ENCODE measurements around the gene MORC4.
"Not testable (repeated sequence)": the region's sequence is repeated elsewhere in the genome, so short reads cannot be mapped to it uniquely, and the experiment has no call there.

The MORC4 gene

DNA sequence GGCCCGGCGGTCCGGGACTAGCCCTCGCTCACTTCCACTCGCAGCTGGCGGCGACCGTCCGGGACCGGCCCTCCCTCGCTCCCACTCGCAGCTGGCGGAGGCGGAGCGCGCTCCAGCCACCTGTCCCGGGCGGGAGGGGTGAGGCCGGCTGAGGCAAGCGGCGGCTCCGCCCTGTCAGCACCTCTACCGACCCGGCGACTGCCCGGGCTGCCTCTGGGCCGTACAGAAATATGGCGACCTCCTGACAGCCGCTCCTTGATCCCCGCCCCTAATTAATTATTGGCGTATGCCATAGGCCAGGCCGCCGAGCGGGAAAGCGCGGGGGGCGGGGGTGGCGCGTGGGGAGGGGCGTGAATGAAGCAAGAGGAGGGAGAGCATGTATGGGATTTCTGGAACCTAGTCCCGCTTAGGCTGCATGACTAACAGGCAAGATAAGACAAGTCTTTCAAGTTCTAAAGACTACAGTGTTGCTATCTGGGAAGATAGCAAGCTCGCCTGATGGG, at the start of gene MORC4:
Gene MORC4 (minus strand): TSS at position 200 of the 503 bp plus-strand sequence. CDS start 243 bp downstream, outside the sequence.
- peak; percentile 73 for DNase-seq

DNA sequence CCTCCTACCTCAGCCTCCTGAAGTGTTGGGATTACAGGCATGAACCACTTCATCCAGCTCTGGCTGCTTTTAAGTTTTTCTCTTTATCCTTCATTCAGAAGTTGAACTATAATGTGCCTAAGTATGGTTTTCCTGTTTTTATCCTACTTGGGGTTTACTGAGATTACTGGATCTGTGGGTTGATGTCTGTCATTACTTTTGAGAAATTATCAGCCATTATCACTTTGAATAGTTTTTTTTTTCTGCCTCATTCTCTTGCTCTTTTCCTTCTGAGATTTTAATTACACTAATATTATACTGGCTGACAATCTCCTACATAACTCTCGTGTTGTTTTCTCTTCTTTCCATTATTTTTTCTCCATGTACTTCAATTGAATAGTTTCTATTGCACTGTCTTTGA, 47.6 kb upstream of the MORC4 start:
- DNase-seq = no peak

DNA sequence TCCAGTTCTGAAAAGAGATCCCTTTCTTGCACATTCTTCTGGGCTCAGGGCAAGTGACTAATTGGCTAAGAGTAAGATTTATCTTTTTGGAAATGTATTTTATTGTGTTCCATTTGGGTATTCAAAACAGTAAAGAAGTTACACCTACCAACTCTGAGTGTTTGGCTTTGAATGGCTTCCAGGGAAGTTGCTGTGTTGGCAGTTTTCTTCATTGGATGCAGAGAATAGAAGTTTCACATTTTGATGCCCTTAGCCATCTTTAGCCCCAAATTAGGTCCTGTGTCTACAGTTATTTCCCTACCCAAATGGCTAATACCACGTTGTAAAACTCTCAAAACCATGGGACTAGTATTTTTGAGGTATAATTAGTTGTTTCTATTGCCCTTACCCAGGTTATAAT, 29.7 kb upstream of the MORC4 start:
- no peak for DNase-seq

DNA sequence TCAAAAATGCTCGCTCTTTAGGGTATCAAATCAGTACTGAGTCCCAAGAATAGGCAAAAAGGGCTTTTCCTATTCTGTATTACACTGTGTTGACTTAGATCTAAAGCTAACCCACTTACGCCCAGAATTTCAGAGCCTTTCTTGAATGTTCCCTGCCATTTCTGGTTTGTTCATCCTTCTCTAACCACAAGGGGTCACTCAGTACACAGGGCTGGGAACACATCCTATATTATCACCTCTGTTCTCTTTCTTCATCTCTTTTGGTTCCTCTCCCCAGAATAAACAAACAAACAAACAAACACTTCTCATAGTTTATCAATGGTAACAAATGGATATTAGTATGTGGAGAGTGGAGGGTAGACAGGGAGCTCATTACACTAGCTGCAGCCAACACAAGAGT, 25.5 kb upstream of the MORC4 start:
- DNase-seq = peak; percentile 25

DNA sequence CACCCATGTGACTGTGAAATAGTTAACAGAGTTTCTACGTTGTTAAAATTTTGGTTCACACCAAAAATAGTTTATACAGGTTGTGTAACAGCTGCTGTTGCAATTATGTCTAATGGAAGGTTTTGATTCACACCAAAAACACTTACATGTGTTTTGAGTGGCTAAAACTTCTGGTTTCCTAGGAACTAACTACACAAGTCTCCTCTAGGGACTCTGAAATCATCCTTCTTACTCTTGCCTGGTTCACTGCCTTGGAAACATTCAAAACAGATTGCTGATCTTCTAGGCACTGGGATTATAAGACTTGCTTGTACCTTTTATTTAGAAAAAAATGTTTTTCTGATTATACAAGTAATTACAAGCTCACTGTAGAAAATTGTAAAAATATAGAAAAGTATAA, 14.9 kb upstream of the MORC4 start:
- no peak for DNase-seq

DNA sequence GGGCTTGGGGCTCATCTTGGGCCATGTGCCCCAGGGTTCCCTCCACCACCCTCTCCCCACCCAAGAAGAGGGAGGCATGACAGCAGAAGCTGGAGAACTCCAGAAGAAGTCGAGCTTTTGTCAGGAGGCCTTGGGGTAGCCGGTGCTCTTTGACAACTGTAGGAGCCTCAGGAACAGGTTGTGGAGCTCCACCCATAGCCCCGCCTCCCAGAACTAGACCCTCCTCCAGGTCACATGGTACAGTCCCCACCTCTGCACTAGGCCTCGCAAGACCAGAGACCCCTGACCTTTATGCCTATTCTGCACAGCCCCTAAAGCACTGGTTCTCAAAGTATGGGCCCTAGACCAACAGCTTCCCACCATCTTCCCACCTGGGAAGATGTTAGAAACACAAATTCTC, 8.0 kb upstream of the MORC4 start:
- DNase-seq = no peak

DNA sequence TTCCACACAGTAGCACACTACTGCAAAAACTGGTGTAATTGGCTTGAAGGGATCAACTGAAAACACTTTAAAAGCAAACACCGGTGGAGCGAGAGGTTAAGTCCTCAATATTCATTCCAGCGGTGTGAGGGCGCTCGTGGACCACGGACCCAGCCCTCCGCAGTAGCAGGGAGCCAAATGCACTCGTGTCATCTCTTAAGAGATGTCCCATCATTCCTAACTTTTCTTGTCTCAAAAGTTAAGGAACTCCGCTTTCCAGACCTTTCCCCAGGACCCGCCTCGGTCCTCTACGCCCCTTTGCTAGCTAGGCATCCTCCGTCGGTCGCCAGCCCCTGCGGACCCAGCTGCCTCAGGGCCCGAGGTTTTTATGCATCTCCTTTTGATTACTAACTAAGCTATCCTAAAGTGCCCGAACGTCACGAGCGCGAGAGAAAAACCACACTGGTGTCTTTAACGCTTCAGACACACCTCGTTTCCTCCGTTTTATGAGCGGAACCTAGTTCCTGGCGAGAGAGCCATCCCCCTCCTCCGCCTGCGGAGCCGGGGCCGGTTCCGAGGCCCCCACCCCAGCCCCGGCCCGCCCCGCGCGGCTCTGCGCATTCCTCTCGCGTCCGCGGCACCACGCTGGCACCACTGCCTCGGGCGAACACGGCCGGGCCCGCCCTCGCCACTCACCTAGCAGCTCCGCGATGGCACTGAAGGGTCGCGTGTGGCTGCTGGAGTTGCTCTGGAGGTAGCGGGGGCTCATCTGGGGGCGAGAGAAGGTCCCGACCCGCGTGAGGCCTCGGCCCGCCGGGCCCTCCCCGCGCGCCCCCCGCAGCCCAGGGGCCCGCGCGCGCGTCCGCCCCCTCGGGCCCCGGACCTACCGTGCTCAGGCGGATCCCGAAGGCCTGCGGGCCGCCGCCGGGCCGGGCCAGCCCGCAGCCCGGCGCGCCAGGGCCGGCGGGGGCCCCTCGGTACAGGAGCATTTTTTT, 723 bp downstream of the MORC4 start:
- DNase-seq = peak; percentile 45

DNA sequence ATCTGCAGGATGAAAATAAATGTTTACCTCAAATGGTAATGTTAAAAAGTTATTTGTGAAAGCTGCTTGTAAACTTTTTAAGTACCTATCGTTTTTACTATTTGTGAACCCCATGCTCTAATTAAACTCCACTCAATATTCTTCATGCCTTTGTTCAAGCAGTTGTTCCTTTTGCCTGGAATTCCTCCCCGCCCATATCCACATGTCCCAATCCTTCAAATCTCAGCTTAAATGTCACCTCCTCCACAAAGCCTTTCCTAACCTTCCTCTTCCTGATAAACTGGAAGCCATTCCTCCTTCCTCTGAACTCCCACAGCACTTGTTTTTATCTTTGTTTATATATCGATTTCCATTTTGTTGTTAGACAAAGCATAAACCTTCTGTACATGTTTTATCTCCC, 2.4 kb downstream of the MORC4 start:
- no peak for DNase-seq

DNA sequence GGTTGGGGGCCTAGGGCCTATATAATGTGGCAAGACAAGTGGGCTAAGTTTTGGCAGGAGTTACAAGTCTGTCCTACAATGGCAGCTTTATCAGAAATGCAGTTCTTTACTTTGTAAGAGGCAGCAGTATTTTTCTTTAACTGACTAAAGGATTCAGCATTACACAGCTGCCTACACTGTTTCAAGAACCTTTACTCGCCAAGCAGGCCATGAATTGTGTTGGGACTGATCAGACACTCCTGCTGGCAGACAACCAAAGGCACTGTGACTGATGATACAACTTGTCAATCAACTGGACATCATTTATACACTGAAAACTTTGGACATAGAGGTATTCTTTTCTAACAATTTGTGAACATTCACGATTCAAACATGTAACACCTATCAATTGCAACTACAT, 4.3 kb downstream of the MORC4 start:
- no peak for DNase-seq

DNA sequence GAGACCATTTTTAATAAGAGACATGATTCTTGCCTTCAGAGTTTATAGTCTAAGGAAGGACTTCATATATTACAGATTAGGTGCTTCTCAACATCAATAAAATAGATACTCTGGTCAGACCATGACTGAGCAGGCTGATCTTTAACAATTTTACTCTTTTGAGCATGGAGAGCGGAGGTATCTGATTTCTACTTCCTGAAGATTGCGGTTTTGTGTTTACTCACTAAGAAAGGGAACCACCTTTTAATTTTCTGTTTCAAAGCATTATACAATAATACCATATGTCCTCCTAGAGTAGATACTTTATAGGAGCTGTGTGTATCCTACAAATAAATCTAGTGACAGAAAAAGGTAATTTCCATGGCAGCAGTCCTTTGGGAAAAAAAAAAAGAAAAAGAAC, 12.5 kb downstream of the MORC4 start:
- no peak for DNase-seq

DNA sequence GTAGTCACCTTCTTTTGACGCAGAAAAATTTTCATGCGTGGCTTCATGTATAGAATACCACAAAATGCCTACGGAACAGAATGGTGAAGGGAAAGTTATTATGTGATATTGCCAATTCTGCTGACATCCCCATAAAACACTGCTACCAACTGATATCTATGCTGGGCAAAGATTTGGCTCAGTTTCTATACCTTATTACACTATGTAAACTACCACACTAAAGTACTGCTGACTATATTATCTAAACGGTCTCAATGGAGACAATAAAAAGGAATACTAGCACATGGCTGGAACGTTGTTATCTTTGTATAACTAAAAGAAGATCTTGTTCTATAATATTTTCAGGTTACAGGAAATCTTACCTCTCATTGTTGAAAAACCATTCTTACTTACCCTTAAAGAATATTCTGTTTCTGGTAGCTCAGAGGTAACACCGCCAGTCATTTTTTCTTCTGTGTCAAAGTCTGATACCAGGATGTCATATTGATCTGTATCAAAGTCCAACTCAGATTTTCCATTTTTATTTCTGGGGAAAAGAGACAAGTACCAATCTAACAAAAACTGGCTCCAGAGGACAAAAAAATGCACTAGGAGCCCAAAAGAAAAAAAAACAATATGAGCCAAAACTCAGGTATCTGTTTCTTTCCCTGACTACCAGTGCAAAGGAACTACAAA, 18.9 kb downstream of the MORC4 start:
- DNase-seq = no peak

DNA sequence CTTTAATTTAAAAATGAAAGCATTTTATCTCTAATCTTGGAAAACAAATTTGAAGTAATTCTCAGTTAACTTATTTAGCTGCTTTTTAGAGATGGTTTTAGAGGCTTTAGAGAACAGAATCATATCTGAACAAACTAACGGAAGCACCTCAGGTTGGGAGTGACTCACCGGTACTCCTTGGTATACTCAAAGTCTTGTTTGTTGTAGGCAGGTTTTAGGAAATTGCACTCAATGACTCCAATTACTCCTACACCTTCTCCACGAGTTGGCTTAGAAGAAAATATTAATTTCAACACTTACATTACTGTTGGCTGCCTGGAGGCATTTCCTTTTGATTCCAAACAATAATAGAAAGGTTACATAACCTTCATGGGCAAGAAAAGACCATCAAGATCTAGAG, 23.6 kb downstream of the MORC4 start:
- no peak for DNase-seq

DNA sequence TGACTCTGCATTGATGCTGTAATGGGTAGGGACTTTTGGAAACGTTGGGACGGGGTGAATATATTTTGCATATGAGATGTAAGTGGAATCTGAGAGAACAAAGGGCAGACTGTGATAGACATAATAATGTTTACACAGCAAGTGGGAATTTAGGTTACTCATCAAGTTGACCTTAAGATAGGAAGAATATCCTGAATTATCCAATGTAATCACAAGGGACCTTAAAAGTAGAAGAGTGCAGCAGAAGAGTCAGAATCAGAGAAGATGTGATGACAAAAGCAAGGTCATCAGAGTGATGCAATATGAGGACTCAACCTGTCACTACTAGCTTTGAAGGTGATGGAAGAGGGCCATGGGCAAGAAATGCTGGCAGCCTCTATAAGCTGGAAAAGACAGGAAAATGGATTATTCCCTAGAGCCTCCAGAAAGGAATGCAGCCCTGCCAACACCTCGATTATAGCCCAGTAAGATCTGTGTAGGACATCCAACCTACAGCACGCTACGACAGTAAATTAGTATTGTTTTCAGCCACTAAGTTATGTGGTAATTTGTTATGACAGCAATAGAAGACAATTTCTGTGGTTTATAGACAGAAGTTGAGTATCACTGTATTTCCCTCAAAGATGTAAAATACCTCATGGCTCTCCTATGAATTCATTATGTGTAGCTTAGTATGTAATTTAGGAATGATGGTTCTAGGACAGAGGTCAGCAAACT, 26.4 kb downstream of the MORC4 start:
- no peak for DNase-seq

DNA sequence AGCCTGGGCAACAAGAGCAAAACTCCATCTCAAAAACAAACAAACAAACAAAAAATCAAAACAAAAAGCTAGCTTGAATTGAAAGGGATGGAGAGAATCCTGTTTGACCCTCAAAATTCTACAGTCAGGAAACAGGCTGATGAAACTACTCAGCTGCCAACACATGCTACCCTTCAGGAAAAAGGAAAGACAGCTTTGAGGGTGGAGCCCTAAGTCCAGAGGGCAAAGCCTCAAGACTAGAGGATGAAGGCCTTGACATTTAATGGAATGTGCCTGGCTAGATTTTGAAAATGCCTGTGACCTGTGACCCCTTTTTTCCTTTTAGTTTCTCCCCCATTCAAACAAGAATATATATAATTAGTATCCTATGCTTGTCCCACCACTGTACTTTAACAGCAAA, 27.1 kb downstream of the MORC4 start:
- no peak for DNase-seq

DNA sequence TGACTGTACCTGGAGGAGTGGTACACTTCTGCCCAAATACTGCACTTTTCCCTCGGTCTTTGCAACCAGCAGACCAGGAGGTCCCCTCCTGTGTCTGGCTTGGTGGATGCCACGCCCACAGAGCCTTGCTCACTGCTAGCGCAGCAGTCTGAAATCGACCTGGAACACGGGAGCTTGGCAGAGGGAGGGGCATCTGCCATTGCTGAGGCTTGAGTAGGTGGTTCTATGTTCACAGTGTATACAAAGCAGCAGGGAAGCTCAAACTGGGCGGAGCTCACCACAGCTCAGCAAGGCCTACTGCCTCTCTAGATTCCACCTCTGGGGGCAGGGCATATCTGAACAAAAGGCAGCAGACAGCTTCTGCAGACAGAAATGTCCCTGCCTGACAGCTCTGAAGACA, 33.5 kb downstream of the MORC4 start:
- DNase-seq = not testable (repeated sequence)

DNA sequence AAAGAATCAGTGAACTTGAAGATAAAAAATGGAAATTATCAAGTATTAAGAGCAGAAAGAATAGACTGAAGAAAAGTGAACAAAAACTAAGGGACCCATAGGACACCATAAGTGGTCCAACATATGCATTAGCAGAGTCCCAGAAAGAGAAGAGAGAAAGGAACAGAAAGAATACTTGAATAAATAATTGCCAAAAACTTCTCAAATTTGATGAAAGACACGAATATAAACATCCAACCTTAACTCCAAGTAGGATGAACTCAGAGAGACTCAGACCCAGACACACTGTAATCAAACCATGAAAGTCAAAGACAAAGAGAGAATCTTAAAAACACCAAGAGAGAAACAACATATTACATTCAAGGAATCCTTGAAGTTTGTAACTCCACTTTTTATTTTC, 35.7 kb downstream of the MORC4 start:
- no peak for DNase-seq

DNA sequence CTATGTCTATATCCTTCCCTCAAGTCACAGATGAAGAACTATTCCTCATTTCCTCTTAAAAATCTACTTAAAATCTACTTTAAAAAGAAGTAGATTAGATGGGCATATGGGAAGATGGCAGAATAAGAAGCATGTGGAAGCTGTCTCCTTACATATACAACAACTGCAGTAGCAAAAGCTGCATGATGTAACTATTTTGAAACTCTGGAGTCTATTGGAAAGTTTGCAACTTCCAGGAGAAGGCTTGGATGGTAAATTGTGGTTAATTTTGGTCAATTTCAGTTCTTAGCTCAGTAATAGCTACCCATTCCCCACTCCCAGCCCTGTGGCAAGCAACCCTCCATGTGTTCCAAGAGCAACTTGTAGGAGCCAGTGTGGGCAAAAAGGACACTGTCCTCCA, 36.9 kb downstream of the MORC4 start:
- DNase-seq = no peak

DNA sequence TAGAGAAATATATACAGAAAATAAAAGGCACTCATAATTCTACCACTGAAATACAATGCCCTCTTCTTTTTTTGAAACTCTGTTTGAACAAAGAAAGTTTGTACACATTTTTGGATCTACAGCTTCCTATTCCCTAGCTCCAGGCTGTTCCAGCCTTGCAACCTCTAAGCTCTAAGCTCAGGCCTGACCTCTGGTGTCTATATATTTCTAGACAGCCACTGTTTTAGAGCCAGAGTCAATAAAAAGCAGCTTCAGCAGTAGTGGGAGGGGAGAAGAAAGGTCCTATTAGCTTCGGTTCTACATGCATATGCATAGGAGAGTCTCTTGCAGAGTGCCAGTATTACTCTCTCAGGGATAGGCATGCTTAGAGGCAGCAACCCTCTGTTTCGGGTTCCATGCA, 40.1 kb downstream of the MORC4 start:
- no peak for DNase-seq

DNA sequence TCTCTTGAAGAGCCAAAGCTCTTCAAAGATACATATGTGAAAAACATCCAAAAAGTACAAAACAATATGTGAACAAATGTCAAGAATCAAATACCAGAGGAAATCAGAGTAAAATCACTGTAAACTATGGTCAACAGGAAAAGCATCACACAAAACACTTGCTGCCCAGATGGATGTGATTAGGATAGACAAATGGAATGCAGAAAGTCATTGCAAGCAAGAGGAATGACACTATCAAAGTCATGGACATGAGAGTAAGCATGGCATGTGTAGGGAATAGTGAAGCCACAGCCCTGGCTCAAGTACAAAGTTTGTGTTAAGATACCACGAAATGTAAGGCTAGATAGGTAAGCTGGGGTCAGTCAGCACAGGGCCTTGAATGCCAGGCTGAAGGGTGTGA, 42.2 kb downstream of the MORC4 start:
- DNase-seq = no peak

DNA sequence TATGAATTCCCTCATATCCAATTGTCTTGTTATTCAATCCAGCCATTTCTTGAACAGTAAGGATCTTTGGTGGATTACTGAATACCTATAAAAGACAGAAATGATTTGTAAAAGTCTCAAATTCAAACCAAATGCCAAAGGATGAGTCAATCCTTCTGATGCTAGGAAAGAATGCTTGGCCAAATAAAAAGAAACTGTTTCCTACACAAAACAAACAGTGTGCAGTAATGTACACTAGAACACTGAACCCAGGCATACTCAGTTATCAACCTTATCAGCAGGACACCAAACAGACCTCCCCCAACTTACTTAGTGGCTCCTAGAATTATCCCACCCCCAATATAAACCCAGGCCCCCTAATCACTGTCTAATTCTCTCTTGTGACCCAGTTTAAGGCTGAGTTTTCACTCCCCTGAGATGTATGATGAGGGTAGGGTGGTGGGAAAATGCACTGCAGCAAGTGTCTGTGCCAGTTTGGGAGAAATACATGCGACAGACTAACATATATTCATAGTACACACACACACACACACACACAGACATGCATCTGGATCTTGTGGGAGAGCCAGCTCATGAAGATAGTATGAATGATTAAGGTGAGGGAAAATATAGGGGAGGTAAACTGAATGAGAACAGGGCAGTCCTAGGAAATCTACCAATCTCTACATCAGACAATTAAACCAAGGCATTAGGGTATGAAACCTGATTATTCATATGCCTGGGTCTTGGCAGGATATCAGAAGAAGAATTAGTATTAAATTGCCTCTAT, 44.8 kb downstream of the MORC4 start:
- DNase-seq = no peak

DNA sequence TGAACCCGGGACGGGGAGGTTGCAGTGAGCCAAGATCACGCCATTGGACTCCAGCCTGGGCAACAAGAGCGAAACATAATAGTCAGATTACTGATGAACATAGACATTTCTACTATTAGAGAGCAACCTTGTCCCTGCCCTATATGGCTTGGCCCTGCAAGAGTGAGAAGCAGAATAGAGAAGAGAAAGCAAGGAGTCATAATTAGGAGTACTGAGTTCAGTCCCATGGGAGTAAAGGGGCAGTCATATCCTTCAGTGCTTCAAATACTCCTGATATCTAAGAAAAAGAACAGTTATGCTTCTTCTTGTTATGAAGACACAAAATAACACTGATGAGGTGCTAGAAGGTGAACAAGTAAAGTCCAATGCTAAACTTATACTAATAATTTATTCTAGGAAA, 46.0 kb downstream of the MORC4 start:
- DNase-seq = no peak

DNA sequence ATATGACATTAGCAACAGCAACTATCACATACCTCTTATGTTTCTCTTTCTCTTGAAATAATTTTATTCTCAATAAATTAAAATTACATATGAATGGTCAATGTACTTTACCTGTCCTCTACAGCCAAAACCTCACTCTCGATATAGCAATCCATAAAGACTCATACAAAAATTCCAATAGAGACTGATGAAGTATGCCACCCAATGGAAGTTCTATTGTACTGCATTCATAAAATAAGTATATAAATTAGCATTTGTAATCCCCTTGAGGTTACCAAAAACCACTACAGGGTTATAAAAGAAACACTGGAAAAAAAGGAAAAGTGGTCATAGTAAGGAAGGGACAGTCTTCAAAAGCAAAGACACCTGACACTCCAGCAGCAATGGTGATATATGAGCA, 47.0 kb downstream of the MORC4 start:
- peak; percentile 16 for DNase-seq

DNA sequence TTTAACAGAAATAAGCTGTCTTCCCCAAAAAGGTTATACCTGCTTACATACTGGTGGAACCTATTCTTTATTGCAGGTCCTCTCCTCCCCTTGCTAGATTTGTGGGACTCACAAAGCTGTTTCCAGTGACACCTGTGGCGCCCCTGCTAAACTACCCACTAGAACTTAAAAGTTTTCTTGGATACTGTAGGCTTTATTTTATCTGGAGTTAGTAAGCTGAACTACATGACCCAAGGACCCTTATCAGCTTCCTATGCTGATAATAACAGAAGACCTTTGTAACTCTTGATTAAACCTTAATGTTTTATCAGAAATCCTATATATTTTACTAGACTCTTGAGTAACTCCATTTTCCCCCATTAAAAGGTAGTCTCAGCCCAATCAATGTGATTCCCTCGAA, 47.5 kb downstream of the MORC4 start:
- DNase-seq = no peak
